ENCODE measurements around the gene CCN6. TPM values are rescaled to one million over a fixed set of nuclear protein-coding genes. Genes with fewer than 3 reads are reported as not detected.

Gene CCN6
- total and polyA plus RNA-seq, 5 experiments from 2014 or later, result 0.08 to 0.21 (median 0.09) TPM; not detected in 2

GRCh38 chr6:112030961-112031660 is 22.8 kb upstream of the CCN6 start:
- peaks cover 45 to 94% (median 88%) of the 10 kb centered on the region in 4 donors for H3K4me1 Mint-ChIP-seq
- peaks cover 0 to 5% (median 2%) of the 10 kb centered on the region in 9 donors for H3K9me3 Mint-ChIP-seq
- H3K27ac Mint-ChIP-seq, result peak overlapping the region; percentile 20 to 99 (median 98)
- POLR2A ChIA-PET, result interaction anchor here (0.9 kb wide), 1 partner anchor 12 kb away, joined by 5 read pairs; no protein-coding TSS in a partner anchor
- ATAC-seq (no peak), DNase-seq (no peak)
- H3K36me3 Mint-ChIP-seq, result peaks cover 0 to 8% (median 0%) of the 10 kb centered on the region in 3 donors
- no peaks in the 10 kb centered on the region for H3K27me3 Mint-ChIP-seq
- peak overlapping the region in 4 of 10 donors; percentile 13 to 54 (median 26) for H3K4me3 Mint-ChIP-seq

GRCh38 chr6:112031960-112032359 is 21.9 kb upstream of the CCN6 start:
- H3K4me1 Mint-ChIP-seq, result peaks cover 47 to 94% (median 87%) of the 10 kb centered on the region in 4 donors
- POLR2A ChIA-PET, result interaction anchor here (0.9 kb wide), 2 partner anchors 11 to 15 kb away, joined by 4 to 5 read pairs; no protein-coding TSS in a partner anchor
- ATAC-seq (no peak), DNase-seq (no peak)
- peak overlapping the region in 5 of 10 donors; percentile 36 to 99 (median 98) for H3K27ac Mint-ChIP-seq
- peaks cover 0 to 5% (median 0%) of the 10 kb centered on the region in 3 donors for H3K36me3 Mint-ChIP-seq
- H3K4me3 Mint-ChIP-seq, result no peak overlapping the region
- H3K9me3 Mint-ChIP-seq, result peaks cover 0 to 3% (median 0%) of the 10 kb centered on the region in 9 donors
- H3K27me3 Mint-ChIP-seq, result no peaks in the 10 kb centered on the region

GRCh38 chr6:112032728-112033127 is 21.2 kb upstream of the CCN6 start:
- Mint-ChIP-seq H3K4me3 (peak overlapping the region in 1 of 10 donors; percentile 30), H3K4me1 (peaks cover 46 to 93% (median 85%) of the 10 kb centered on the region in 4 donors), H3K27ac (peak overlapping the region in 2 of 10 donors; percentile 20 to 30), H3K36me3 (peaks cover 0 to 3% (median 0%) of the 10 kb centered on the region in 3 donors), H3K9me3 (peaks cover 0 to 2% (median 0%) of the 10 kb centered on the region in 9 donors), H3K27me3 (no peaks in the 10 kb centered on the region)
- POLR2A ChIA-PET, result interaction anchor here (0.9 kb wide), 1 partner anchor 16 kb away, joined by 4 read pairs; no protein-coding TSS in a partner anchor
- DNase-seq (no peak), ATAC-seq (no peak)

GRCh38 chr6:112033791-112034615 is 19.9 kb upstream of the CCN6 start:
- H3K27me3 Mint-ChIP-seq, result no peaks in the 10 kb centered on the region
- H3K9me3 Mint-ChIP-seq, result peaks cover 0 to 2% (median 0%) of the 10 kb centered on the region in 9 donors
- POLR2A ChIA-PET, result interaction anchor here (0.9 kb wide), 1 partner anchor 8 kb away, joined by 3 read pairs; no protein-coding TSS in a partner anchor
- H3K4me3 Mint-ChIP-seq, result peak overlapping the region in 4 of 10 donors; percentile 14 to 61 (median 24)
- peaks cover 0 to 3% (median 0%) of the 10 kb centered on the region in 3 donors for H3K36me3 Mint-ChIP-seq
- peaks cover 38 to 85% (median 77%) of the 10 kb centered on the region in 4 donors for H3K4me1 Mint-ChIP-seq
- no peak for DNase-seq
- ATAC-seq, result no peak
- H3K27ac Mint-ChIP-seq, result peak overlapping the region in 9 of 10 donors; percentile 24 to 88 (median 55)

- peaks cover 32 to 83% (median 76%) of the 10 kb centered on the region in 4 donors for H3K4me1 Mint-ChIP-seq
- peaks cover 0 to 3% (median 0%) of the 10 kb centered on the region in 3 donors for H3K36me3 Mint-ChIP-seq
- no peak for ATAC-seq
- H3K4me3 Mint-ChIP-seq, result no peak overlapping the region
- H3K27me3 Mint-ChIP-seq, result no peaks in the 10 kb centered on the region
- DNase-seq, result no peak
- peak overlapping the region in 6 of 10 donors; percentile 44 to 88 (median 64) for H3K27ac Mint-ChIP-seq
- POLR2A ChIA-PET, result no interaction called here
- peaks cover 0 to 2% (median 0%) of the 10 kb centered on the region in 9 donors for H3K9me3 Mint-ChIP-seq
Measured at GRCh38 chr6:112034616-112034995, 19.3 kb upstream of the CCN6 start.

- H3K9me3 Mint-ChIP-seq, result peaks cover 0 to 2% (median 0%) of the 10 kb centered on the region in 9 donors
- ATAC-seq (no peak), DNase-seq (no peak)
- POLR2A ChIA-PET, result interaction anchor here (0.6 to 1.8 kb wide), 2 partner anchors 8 to 40 kb away, joined by 3 to 9 read pairs; no protein-coding TSS in a partner anchor
- no peaks in the 10 kb centered on the region for H3K27me3 Mint-ChIP-seq
- H3K36me3 Mint-ChIP-seq, result no peaks in the 10 kb centered on the region
- H3K27ac Mint-ChIP-seq, result peak overlapping the region in 8 of 10 donors; percentile 3 to 90 (median 62)
- H3K4me1 Mint-ChIP-seq, result peaks cover 26 to 73% (median 65%) of the 10 kb centered on the region in 4 donors
- peak overlapping the region in 1 of 10 donors; percentile 10 for H3K4me3 Mint-ChIP-seq
Measured at GRCh38 chr6:112036088-112036637, 17.7 kb upstream of the CCN6 start.

GRCh38 chr6:112037783-112038216 is 16.1 kb upstream of the CCN6 start:
- POLR2A ChIA-PET, result interaction anchor here (1.0 to 7.2 kb wide), 3 partner anchors 10 to 27 kb away, joined by 3 to 88 read pairs (median 5); no protein-coding TSS in a partner anchor

GRCh38 chr6:112038268-112038667 is 15.6 kb upstream of the CCN6 start:
- Mint-ChIP-seq H3K27me3 (no peaks in the 10 kb centered on the region), H3K36me3 (no peaks in the 10 kb centered on the region), H3K27ac (peak overlapping the region in 2 of 10 donors; percentile 35 to 70), H3K4me1 (peaks cover 26 to 70% (median 61%) of the 10 kb centered on the region in 4 donors), H3K4me3 (no peak overlapping the region), H3K9me3 (peaks cover 0 to 2% (median 0%) of the 10 kb centered on the region in 9 donors)
- DNase-seq (no peak), ATAC-seq (no peak)
- POLR2A ChIA-PET, result interaction anchor here (1.0 to 8.1 kb wide), 4 partner anchors 11 to 29 kb away, joined by 3 to 88 read pairs (median 44); no protein-coding TSS in a partner anchor

More at GRCh38 chr6:112037783-112038216, 16.1 kb upstream of the CCN6 start:
- H3K27me3 Mint-ChIP-seq, result no peaks in the 10 kb centered on the region
- H3K4me1 Mint-ChIP-seq, result peaks cover 25 to 69% (median 60%) of the 10 kb centered on the region in 4 donors
- H3K27ac Mint-ChIP-seq, result peak overlapping the region in 6 of 10 donors; percentile 14 to 70 (median 50)
- ATAC-seq (peak; percentile 55 to 56), DNase-seq (no peak)
- peak overlapping the region in 5 of 10 donors; percentile 23 to 49 (median 33) for H3K4me3 Mint-ChIP-seq
- H3K36me3 Mint-ChIP-seq, result no peaks in the 10 kb centered on the region
- peaks cover 0 to 2% (median 0%) of the 10 kb centered on the region in 9 donors for H3K9me3 Mint-ChIP-seq

- Mint-ChIP-seq H3K27ac (peak overlapping the region in 3 of 10 donors; percentile 1 to 75 (median 16)), H3K36me3 (no peaks in the 10 kb centered on the region), H3K27me3 (no peaks in the 10 kb centered on the region), H3K9me3 (no peaks in the 10 kb centered on the region), H3K4me3 (no peak overlapping the region), H3K4me1 (peaks cover 22 to 64% (median 56%) of the 10 kb centered on the region in 4 donors)
- no peak for ATAC-seq
- DNase-seq, result no peak
- POLR2A ChIA-PET, result interaction anchor here (1.1 to 8.1 kb wide), 3 partner anchors 11 to 280 kb away, joined by 3 to 88 read pairs (median 84); no protein-coding TSS in a partner anchor
Measured at GRCh38 chr6:112038756-112039430, 15.0 kb upstream of the CCN6 start.

- no peaks in the 10 kb centered on the region for H3K36me3 Mint-ChIP-seq
- peaks cover 20 to 59% (median 51%) of the 10 kb centered on the region in 4 donors for H3K4me1 Mint-ChIP-seq
- POLR2A ChIA-PET, result interaction anchor here (1.1 to 8.1 kb wide), 3 partner anchors 12 to 281 kb away, joined by 3 to 88 read pairs (median 84); no protein-coding TSS in a partner anchor
- H3K27me3 Mint-ChIP-seq, result no peaks in the 10 kb centered on the region
- DNase-seq, result no peak
- H3K27ac Mint-ChIP-seq, result peak overlapping the region in 9 of 10 donors; percentile 1 to 83 (median 57)
- no peak for ATAC-seq
- H3K4me3 Mint-ChIP-seq, result no peak overlapping the region
- no peaks in the 10 kb centered on the region for H3K9me3 Mint-ChIP-seq
Measured at GRCh38 chr6:112039431-112039770, 14.5 kb upstream of the CCN6 start.

- POLR2A ChIA-PET, result interaction anchor here (1.3 to 8.1 kb wide), 8 partner anchors 13 to 782 kb away, joined by 4 to 88 read pairs (median 8); partner anchors contain the start of gene FYN
- DNase-seq (no peak), ATAC-seq (no peak)
- Mint-ChIP-seq H3K36me3 (no peaks in the 10 kb centered on the region), H3K27ac (peak overlapping the region in 8 of 10 donors; percentile 60 to 100 (median 95)), H3K4me1 (peaks cover 18 to 46% (median 39%) of the 10 kb centered on the region in 4 donors), H3K9me3 (no peaks in the 10 kb centered on the region), H3K27me3 (no peaks in the 10 kb centered on the region), H3K4me3 (no peak overlapping the region)
Measured at GRCh38 chr6:112040956-112041355, 12.9 kb upstream of the CCN6 start.
